CD4-positive, CD25-positive, alpha-beta regulatory T cell (primary cell): Measurements from ENCODE around the gene AMFR. TPM values are rescaled to one million over a fixed set of nuclear protein-coding genes. Genes with fewer than 3 reads are reported as not detected.
A peak's percentile ranks its signal among the peaks of the same experiment; 100 is the strongest.

Source experiments
- ATAC-seq, 2 donors: fragments of 150-1000 bp; cut with Tn5 transposase; one replicate each; pipeline ENCODE4 v1.10.0; 2021; ENCODE audit warnings: low read depth in 2 of 2, moderate number of reproducible peaks in 2 of 2, moderate library complexity in 1 of 2
- DNase-seq, 3 donors: peaks; one replicate each; pipeline versions ENCODE4 v3.0.0 to v3.0.0-alpha.2; 2012 to 2022; ENCODE audit warnings: mixed read lengths in 1 of 3
- H3K27ac ChIP-seq: one replicate; pipeline ENCODE4 v1.7.0; 2013; ENCODE audit warnings: mild to moderate bottlenecking, low read length; ENCODE audit not compliant: insufficient read depth, poor library complexity, severe bottlenecking
- H3K27me3 ChIP-seq: one replicate; pipeline ENCODE4 v1.7.0; 2013; ENCODE audit warnings: low read length; ENCODE audit not compliant: control insufficient read depth, insufficient read depth
- H3K36me3 ChIP-seq: one replicate; pipeline ENCODE4 v1.7.0; 2013; ENCODE audit warnings: mild to moderate bottlenecking, low read length, moderate library complexity; ENCODE audit not compliant: control insufficient read depth, insufficient read depth
- H3K4me1 ChIP-seq: 2 replicates; pipeline ENCODE4 v1.7.0; 2013; ENCODE audit warnings: mild to moderate bottlenecking, low read length; ENCODE audit not compliant: insufficient read depth, control insufficient read depth, poor library complexity, severe bottlenecking
- H3K4me3 ChIP-seq: one replicate; pipeline ENCODE4 v1.7.0; 2013; ENCODE audit warnings: low read depth, mild to moderate bottlenecking, low read length, moderate library complexity
- H3K9me3 ChIP-seq, 2 experiments: 1 replicate in 1 of 2; 2 replicates in 1 of 2; pipeline ENCODE4 v1.7.0; 2013; ENCODE audit warnings: low read length in 2 of 2, mild to moderate bottlenecking in 1 of 2, moderate library complexity in 1 of 2; ENCODE audit not compliant: control insufficient read depth in 2 of 2
- H3K27ac Mint-ChIP-seq, 3 donors: one replicate each; pipeline ENCODE4 v1.8.0; 2020 to 2022; ENCODE audit warnings: mild to moderate bottlenecking in 3 of 3, mixed read lengths in 3 of 3, moderate library complexity in 2 of 3
- H3K27me3 Mint-ChIP-seq: one replicate; pipeline ENCODE4 v1.8.0; 2022; ENCODE audit warnings: mild to moderate bottlenecking, mixed read lengths
- H3K36me3 Mint-ChIP-seq: one replicate; pipeline ENCODE4 v1.8.0; 2020; ENCODE audit warnings: mixed read lengths
- H3K4me1 Mint-ChIP-seq, 4 donors: one replicate each; pipeline ENCODE4 v1.8.0; 2020 to 2022; ENCODE audit warnings: mixed read lengths in 4 of 4, mild to moderate bottlenecking in 1 of 4
- H3K4me3 Mint-ChIP-seq, 4 donors: one replicate each; pipeline ENCODE4 v1.8.0; 2020 to 2022; ENCODE audit warnings: mild to moderate bottlenecking in 4 of 4, mixed read lengths in 4 of 4, moderate library complexity in 3 of 4
- H3K9me3 Mint-ChIP-seq, 7 donors: one replicate each; pipeline ENCODE4 v1.8.0; 2020 to 2022; ENCODE audit warnings: mixed read lengths in 7 of 7, mild to moderate bottlenecking in 3 of 7, moderate library complexity in 2 of 7
- polyA plus RNA-seq, 4 donors: library from polyadenylated mRNA; unstranded; fragments of 300-500 nt; fragmentation: Illumina TruSeq; gene quantifications; one replicate each; pipeline ENCODE4 v1.2.3, GENCODE V29; 2021
- total RNA-seq: library from RNA; stranded (reverse); gene quantifications from one replicate; pipeline ENCODE4 v1.2.3, GENCODE V29; 2022

Gene AMFR
- total and polyA plus RNA-seq, 5 donors from 2014 or later = 21.1 to 77.3 (median 52.4) TPM

DNA sequence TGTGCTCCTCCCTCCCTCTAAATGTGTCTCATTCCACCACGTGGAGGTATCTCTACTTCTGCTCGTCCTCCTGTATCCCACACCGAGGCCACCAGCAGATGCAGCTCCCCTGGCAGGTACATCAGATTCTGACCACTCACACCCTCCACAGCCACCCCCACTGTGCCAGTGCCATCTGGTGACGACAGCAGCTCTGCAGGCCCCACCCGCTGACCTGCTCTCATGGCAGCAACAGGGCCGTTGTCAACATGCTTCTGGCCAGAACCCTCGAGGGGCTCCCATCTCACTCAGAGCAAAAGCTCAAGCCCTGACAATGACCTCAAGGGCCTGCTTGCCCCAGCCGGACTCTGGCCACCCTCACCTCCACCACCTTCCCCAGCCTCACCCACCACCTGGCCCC is 93.4 kb downstream of the AMFR start:
- H3K27me3 ChIP-seq = no peaks in the 10 kb centered on the region
- ATAC-seq (no peak), DNase-seq (no peak)
- peaks cover 0 to 2% (median 0%) of the 10 kb centered on the region in 7 donors for H3K9me3 Mint-ChIP-seq
- H3K36me3 ChIP-seq = no peaks in the 10 kb centered on the region
- H3K27ac ChIP-seq = no peak overlapping the region
- no peak overlapping the region for H3K4me3 ChIP-seq
- no peaks in the 10 kb centered on the region for H3K4me1 ChIP-seq
- peak overlapping the region in 1 of 3 donors; percentile 47 for H3K27ac Mint-ChIP-seq
- no peaks in the 10 kb centered on the region for H3K36me3 Mint-ChIP-seq
- peaks cover 0 to 3% (median 0%) of the 10 kb centered on the region in 4 donors for H3K4me1 Mint-ChIP-seq
- H3K9me3 ChIP-seq = no peaks in the 10 kb centered on the region
- H3K27me3 Mint-ChIP-seq = no peaks in the 10 kb centered on the region
- H3K4me3 Mint-ChIP-seq = no peak overlapping the region

- H3K4me1 ChIP-seq = no peaks in the 10 kb centered on the region
- Mint-ChIP-seq H3K4me1 (peaks cover 0 to 3% (median 0%) of the 10 kb centered on the region in 4 donors), H3K36me3 (no peaks in the 10 kb centered on the region), H3K4me3 (no peak overlapping the region), H3K27ac (peak overlapping the region in 2 of 3 donors; percentile 8 to 47), H3K27me3 (no peaks in the 10 kb centered on the region), H3K9me3 (peaks cover 0 to 2% (median 0%) of the 10 kb centered on the region in 7 donors)
- no peak for DNase-seq
- no peak overlapping the region for H3K4me3 ChIP-seq
- H3K27me3 ChIP-seq = no peaks in the 10 kb centered on the region
- no peaks in the 10 kb centered on the region for H3K36me3 ChIP-seq
- no peak for ATAC-seq
- H3K27ac ChIP-seq = no peak overlapping the region
- H3K9me3 ChIP-seq = no peaks in the 10 kb centered on the region
These were observed 93.9 kb downstream of the AMFR start for GRCh38 chr16:56331399-56331798.

- Histone ChIP-seq H3K9me3 (no peaks in the 10 kb centered on the region), H3K27me3 (no peaks in the 10 kb centered on the region), H3K36me3 (no peaks in the 10 kb centered on the region), H3K4me1 (no peaks in the 10 kb centered on the region), H3K4me3 (no peak overlapping the region), H3K27ac (no peak overlapping the region)
- Mint-ChIP-seq H3K27ac (peak overlapping the region in 1 of 3 donors; percentile 33), H3K9me3 (peaks cover 0 to 2% (median 0%) of the 10 kb centered on the region in 7 donors), H3K36me3 (no peaks in the 10 kb centered on the region), H3K27me3 (no peaks in the 10 kb centered on the region), H3K4me3 (no peak overlapping the region), H3K4me1 (peaks cover 0 to 3% (median 0%) of the 10 kb centered on the region in 4 donors)
- ATAC-seq (no peak), DNase-seq (no peak)
These were observed 94.9 kb downstream of the AMFR start for GRCh38 chr16:56330476-56330875.

DNA sequence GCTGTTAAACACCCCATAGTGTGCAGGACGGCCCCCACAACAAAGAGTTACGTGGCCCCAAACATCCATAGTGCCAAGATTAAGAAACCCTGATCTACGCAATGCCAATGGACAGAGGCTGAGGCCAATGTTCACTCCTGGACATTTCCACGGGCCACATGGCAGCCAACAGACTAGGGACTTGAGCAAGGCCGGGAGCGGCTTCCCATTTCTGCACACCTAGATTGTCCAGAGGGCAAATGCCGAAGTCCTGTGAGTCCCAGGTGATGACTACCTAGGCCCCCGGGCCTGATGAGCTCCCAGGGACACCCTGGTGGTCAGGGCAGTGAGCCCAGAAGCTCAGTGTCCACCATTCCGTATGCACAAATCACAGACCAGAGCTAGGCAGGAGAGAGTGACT is 95.5 kb downstream of the AMFR start:
- no peak overlapping the region for H3K4me3 Mint-ChIP-seq
- no peaks in the 10 kb centered on the region for H3K27me3 ChIP-seq
- no peaks in the 10 kb centered on the region for H3K36me3 Mint-ChIP-seq
- H3K36me3 ChIP-seq = no peaks in the 10 kb centered on the region
- H3K9me3 Mint-ChIP-seq = peaks cover 0 to 2% (median 0%) of the 10 kb centered on the region in 7 donors
- no peaks in the 10 kb centered on the region for H3K27me3 Mint-ChIP-seq
- H3K27ac ChIP-seq = no peak overlapping the region
- no peak overlapping the region for H3K4me3 ChIP-seq
- no peak for ATAC-seq
- H3K9me3 ChIP-seq = no peaks in the 10 kb centered on the region
- H3K4me1 ChIP-seq = no peaks in the 10 kb centered on the region
- H3K4me1 Mint-ChIP-seq = peaks cover 0 to 3% (median 0%) of the 10 kb centered on the region in 4 donors
- no peak overlapping the region for H3K27ac Mint-ChIP-seq
- no peak for DNase-seq

DNA sequence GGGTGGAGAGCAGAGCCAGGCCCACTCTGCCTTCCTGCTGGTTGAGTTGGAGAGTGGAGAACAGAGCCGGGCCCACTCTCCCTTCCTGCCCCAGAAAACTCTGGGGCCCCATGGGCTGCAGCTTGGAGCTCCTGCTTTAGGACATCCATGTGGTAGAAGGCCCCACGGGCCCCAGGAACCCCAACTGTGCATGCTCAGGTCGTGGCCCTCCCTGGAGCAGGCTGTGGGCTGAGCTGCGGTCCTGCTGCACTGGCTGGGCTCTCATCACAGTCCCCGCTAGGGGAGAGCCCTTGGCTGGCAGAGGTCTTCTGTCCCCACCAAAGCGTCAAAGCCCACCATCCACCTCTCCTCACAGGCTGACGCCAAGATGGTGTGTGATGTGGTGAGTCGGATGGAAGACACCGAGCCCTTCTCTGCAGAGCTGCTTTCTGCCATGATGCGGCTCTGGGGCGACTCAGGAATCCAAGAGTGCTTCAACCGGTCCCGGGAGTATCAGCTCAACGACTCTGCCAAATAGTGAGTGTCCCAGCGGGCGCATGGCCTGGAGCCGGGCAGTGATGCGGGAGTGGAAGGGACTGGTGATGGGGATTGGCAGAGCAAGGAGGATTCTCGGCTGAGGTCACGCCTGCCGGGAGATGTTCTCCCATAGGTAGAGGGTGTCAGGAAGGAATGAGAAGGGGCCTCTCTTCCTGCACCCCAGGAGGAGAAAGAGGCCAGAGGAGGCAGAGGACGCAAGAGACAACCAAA is 96.9 kb downstream of the AMFR start:
- no peak overlapping the region for H3K27ac Mint-ChIP-seq
- ATAC-seq = no peak
- peaks cover 0 to 2% (median 0%) of the 10 kb centered on the region in 7 donors for H3K9me3 Mint-ChIP-seq
- H3K4me1 Mint-ChIP-seq = peaks cover 0 to 3% (median 0%) of the 10 kb centered on the region in 4 donors
- no peak overlapping the region for H3K4me3 Mint-ChIP-seq
- H3K36me3 ChIP-seq = no peaks in the 10 kb centered on the region
- H3K36me3 Mint-ChIP-seq = no peaks in the 10 kb centered on the region
- no peak for DNase-seq
- no peak overlapping the region for H3K27ac ChIP-seq
- H3K27me3 ChIP-seq = no peaks in the 10 kb centered on the region
- H3K9me3 ChIP-seq = no peaks in the 10 kb centered on the region
- H3K27me3 Mint-ChIP-seq = no peaks in the 10 kb centered on the region
- no peak overlapping the region for H3K4me3 ChIP-seq
- no peaks in the 10 kb centered on the region for H3K4me1 ChIP-seq

DNA sequence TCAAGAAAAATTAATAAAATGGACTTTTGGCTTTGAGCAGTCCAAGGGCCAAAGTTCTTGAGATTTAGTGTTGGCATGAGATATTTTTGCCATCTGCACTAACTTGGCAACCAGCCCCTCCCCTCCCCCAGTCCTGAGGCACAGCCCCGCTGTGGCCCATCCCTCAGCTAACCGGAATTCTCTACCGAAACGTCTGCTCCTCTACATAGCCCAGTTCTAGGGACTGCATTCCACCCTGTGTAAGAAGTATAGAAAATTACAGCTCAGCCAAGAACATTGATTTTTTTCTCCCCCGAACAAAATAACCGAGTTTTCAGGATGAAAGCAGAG is 97.5 kb downstream of the AMFR start:
- H3K4me3 Mint-ChIP-seq = no peak overlapping the region
- H3K36me3 ChIP-seq = no peaks in the 10 kb centered on the region

DNA sequence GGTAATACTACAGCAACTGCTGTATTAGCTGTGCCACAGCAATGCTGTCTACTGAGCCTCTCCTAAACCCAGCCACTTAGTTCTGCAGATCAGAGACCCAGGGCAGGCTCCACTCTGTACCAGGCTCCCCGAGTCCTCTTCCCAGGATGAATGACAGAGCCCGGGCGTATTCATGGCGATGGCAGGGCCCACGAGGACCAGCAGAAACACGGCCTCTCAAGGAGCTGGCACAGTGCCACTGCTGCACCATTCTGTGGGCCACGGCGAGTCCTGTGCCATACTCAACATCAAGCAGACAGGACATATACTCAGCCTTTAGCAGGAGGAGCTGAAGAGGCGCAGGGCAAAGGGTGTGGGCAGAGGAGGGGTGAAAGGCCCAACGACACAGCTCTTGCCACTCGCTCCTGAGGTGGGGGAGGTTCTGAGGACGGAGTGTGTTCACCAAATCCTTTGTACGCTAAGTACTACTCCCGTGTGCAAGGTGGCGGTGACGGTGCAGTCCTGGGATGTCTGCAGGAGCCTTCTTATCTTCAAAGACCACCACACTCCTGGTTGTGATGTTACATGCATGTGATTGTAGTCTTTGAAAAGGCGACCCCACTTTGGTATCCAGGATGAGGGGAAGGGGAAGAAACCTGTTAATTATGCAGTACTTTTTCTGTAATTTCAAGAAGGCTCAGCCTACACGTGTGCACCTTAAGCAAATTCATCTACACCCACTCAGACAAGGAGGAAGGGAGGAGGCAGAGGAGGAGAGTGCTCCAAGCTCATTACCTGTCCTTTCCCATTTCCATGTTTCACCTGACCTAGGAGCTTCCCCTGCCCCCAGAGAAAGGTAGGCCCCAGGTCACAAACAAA is 98.0 kb downstream of the AMFR start:
- Mint-ChIP-seq H3K4me3 (no peak overlapping the region), H3K9me3 (peaks cover 0 to 2% (median 0%) of the 10 kb centered on the region in 7 donors), H3K4me1 (peaks cover 0 to 1% (median 0%) of the 10 kb centered on the region in 4 donors), H3K27ac (no peak overlapping the region), H3K36me3 (no peaks in the 10 kb centered on the region), H3K27me3 (no peaks in the 10 kb centered on the region)
- no peak overlapping the region for H3K4me3 ChIP-seq
- H3K36me3 ChIP-seq = no peaks in the 10 kb centered on the region
- no peaks in the 10 kb centered on the region for H3K27me3 ChIP-seq
- H3K4me1 ChIP-seq = no peaks in the 10 kb centered on the region
- H3K9me3 ChIP-seq = no peaks in the 10 kb centered on the region
- H3K27ac ChIP-seq = no peak overlapping the region
- DNase-seq (no peak), ATAC-seq (no peak)

More for the DNA sequence above, 97.5 kb downstream of the AMFR start:
- Histone ChIP-seq H3K27me3 (no peaks in the 10 kb centered on the region), H3K27ac (no peak overlapping the region), H3K9me3 (no peaks in the 10 kb centered on the region), H3K4me1 (no peaks in the 10 kb centered on the region), H3K4me3 (no peak overlapping the region)
- H3K4me1 Mint-ChIP-seq = peaks cover 0 to 3% (median 0%) of the 10 kb centered on the region in 4 donors
- H3K27me3 Mint-ChIP-seq = no peaks in the 10 kb centered on the region
- DNase-seq = no peak
- H3K27ac Mint-ChIP-seq = no peak overlapping the region
- peaks cover 0 to 2% (median 0%) of the 10 kb centered on the region in 7 donors for H3K9me3 Mint-ChIP-seq
- no peak for ATAC-seq
- H3K36me3 Mint-ChIP-seq = no peaks in the 10 kb centered on the region
